Measurements from ENCODE around the gene FERMT2. TPM values are rescaled to one million over a fixed set of nuclear protein-coding genes. Genes with fewer than 3 reads are reported as not detected.

FERMT2 gene
- total and polyA plus RNA-seq, 9 of the 15 experiments (the other 6 are each of a cell fraction or from before 2014, with no cell fraction given), result 0.10 to 1.3 (median 0.40) TPM

DNA sequence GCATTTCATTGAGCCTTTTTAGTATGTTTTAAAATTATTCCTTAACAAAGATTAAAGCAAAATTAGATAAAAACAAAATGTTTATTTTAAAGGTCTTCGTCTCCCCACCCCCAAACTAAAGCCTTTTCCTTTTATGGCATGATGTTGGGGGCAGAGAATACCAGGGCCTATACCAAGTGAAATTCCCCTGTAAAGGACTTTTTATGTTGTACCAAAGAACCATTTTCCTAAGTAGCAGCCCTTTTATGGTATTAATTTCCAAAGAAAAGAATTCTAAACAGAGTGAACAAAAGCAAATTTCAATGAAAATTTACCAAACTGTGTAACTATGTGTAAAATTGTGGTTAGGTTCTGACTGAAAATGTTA is 87.5 kb downstream of the FERMT2 start (continued):
- TF ChIP-seq, protein P1, sequence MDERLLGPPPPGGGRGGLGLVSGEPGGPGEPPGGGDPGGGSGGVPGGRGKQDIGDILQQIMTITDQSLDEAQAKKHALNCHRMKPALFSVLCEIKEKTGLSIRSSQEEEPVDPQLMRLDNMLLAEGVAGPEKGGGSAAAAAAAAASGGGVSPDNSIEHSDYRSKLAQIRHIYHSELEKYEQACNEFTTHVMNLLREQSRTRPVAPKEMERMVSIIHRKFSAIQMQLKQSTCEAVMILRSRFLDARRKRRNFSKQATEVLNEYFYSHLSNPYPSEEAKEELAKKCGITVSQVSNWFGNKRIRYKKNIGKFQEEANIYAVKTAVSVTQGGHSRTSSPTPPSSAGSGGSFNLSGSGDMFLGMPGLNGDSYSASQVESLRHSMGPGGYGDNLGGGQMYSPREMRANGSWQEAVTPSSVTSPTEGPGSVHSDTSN (CRISPR knock-in tag; IDR thresholded peaks at IDR 0.05; ENCODE audit: low read depth), result no peak
- TF ChIP-seq, protein P1 (tag; conservative IDR thresholded peaks at IDR 0.05; ENCODE audit: low read depth), result no peak
- TF ChIP-seq, protein P2, sequence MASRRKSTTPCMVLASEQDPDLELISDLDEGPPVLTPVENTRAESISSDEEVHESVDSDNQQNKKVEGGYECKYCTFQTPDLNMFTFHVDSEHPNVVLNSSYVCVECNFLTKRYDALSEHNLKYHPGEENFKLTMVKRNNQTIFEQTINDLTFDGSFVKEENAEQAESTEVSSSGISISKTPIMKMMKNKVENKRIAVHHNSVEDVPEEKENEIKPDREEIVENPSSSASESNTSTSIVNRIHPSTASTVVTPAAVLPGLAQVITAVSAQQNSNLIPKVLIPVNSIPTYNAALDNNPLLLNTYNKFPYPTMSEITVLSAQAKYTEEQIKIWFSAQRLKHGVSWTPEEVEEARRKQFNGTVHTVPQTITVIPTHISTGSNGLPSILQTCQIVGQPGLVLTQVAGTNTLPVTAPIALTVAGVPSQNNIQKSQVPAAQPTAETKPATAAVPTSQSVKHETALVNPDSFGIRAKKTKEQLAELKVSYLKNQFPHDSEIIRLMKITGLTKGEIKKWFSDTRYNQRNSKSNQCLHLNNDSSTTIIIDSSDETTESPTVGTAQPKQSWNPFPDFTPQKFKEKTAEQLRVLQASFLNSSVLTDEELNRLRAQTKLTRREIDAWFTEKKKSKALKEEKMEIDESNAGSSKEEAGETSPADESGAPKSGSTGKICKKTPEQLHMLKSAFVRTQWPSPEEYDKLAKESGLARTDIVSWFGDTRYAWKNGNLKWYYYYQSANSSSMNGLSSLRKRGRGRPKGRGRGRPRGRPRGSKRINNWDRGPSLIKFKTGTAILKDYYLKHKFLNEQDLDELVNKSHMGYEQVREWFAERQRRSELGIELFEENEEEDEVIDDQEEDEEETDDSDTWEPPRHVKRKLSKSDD (conservative IDR thresholded peaks at IDR 0.05; ENCODE audit: low read length), result no peak
- no peak for TF ChIP-seq BCL6 (CRISPR knock-in tag; IDR thresholded peaks at IDR 0.05)
- TF ChIP-seq, protein P3, sequence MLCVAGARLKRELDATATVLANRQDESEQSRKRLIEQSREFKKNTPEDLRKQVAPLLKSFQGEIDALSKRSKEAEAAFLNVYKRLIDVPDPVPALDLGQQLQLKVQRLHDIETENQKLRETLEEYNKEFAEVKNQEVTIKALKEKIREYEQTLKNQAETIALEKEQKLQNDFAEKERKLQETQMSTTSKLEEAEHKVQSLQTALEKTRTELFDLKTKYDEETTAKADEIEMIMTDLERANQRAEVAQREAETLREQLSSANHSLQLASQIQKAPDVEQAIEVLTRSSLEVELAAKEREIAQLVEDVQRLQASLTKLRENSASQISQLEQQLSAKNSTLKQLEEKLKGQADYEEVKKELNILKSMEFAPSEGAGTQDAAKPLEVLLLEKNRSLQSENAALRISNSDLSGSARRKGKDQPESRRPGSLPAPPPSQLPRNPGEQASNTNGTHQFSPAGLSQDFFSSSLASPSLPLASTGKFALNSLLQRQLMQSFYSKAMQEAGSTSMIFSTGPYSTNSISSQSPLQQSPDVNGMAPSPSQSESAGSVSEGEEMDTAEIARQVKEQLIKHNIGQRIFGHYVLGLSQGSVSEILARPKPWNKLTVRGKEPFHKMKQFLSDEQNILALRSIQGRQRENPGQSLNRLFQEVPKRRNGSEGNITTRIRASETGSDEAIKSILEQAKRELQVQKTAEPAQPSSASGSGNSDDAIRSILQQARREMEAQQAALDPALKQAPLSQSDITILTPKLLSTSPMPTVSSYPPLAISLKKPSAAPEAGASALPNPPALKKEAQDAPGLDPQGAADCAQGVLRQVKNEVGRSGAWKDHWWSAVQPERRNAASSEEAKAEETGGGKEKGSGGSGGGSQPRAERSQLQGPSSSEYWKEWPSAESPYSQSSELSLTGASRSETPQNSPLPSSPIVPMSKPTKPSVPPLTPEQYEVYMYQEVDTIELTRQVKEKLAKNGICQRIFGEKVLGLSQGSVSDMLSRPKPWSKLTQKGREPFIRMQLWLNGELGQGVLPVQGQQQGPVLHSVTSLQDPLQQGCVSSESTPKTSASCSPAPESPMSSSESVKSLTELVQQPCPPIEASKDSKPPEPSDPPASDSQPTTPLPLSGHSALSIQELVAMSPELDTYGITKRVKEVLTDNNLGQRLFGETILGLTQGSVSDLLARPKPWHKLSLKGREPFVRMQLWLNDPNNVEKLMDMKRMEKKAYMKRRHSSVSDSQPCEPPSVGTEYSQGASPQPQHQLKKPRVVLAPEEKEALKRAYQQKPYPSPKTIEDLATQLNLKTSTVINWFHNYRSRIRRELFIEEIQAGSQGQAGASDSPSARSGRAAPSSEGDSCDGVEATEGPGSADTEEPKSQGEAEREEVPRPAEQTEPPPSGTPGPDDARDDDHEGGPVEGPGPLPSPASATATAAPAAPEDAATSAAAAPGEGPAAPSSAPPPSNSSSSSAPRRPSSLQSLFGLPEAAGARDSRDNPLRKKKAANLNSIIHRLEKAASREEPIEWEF (CRISPR knock-in tag; IDR thresholded peaks at IDR 0.05), result no peak
- TF ChIP-seq PYGO2 (tag; IDR thresholded peaks at IDR 0.05), result no peak
- TF ChIP-seq ZNF75A (CRISPR knock-in tag; IDR thresholded peaks at IDR 0.05), result no peak
- TF ChIP-seq, protein P4, sequence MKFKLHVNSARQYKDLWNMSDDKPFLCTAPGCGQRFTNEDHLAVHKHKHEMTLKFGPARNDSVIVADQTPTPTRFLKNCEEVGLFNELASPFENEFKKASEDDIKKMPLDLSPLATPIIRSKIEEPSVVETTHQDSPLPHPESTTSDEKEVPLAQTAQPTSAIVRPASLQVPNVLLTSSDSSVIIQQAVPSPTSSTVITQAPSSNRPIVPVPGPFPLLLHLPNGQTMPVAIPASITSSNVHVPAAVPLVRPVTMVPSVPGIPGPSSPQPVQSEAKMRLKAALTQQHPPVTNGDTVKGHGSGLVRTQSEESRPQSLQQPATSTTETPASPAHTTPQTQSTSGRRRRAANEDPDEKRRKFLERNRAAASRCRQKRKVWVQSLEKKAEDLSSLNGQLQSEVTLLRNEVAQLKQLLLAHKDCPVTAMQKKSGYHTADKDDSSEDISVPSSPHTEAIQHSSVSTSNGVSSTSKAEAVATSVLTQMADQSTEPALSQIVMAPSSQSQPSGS (CRISPR knock-in tag; IDR thresholded peaks at IDR 0.05), result no peak

Measured in K562 (cell line).